GM21825 (cell line): ENCODE measurements around the gene PKD1L1.
A peak's percentile ranks its signal among the peaks of the same experiment; 100 is the strongest.
"Not testable (repeated sequence)": the region's sequence is repeated elsewhere in the genome, so short reads cannot be mapped to it uniquely, and the experiment has no call there.

ENCODE experiments used
- ATAC-seq: cut with Tn5 transposase; IDR thresholded peaks from one replicate; pipeline ENCODE4 v1.9.1; 2021; ENCODE audit warnings: mild to moderate bottlenecking, moderate library complexity; ENCODE audit not compliant: unreplicated experiment

The PKD1L1 gene

DNA sequence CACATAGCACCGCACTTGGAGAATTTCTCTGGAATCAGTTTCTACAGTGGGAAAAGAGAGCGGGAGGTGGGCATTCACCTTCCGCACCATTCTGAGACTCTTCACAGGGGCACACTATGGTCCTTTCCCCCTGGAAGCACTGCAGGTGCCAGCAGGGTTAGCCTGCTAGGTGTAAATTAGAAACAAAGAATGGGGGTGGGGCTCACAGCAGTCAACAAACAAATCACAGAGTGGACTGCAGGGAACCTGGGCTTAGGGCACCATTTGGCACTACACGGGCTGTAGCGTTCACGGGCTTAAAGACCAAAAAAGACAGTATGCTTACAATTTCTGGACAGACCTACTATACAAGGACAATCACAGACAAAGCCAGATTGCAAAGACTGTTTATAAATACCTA, 8.0 kb upstream of the PKD1L1 start:
- no peak for ATAC-seq

- peak; percentile 46 for ATAC-seq
Measured at GRCh38 chr7:47954231-47954911, 6.1 kb upstream of the PKD1L1 start.

- peak; percentile 61 for ATAC-seq
Measured at GRCh38 chr7:47953822-47954221, 5.6 kb upstream of the PKD1L1 start.

GRCh38 chr7:47952224-47952623, 4.0 kb upstream of the PKD1L1 start:
- no peak for ATAC-seq

DNA sequence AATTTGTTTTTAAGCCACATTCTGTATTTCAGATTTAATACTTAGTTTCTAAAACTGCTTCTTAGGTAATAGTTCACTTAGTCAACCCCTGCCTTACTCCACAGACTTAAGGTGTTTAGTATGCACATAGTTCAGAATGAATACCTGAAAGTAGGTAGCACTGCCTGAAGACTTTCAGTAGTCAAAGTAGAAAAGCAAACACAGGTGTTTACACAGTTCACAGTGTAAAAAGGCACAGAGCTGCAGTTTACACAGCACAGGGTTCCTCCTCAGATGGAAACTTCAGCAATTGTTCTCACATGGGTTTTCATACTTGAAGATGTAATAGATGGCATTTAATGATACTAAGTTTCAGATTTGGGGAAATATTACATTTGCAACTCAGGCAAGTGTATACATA, 3.1 kb upstream of the PKD1L1 start:
- ATAC-seq: no peak

DNA sequence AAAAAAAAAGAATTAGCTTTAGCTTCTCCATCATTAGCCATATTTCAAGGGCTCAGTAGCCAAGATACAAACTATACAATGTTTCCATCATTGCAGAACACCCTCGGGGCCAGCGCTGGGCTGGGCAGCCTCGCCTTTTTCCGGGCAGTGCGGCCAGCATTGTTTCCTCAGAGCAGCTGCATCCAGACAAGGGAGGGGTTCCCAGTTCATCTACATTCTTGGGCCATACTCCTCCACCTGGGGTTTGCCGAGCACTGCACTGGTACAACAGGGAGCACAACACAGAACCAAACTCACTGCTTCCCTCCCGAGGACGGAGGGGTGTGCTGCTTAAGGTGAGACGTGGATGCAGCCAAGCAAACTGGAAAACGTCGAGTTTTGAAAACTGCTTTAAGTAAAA, 2.4 kb upstream of the PKD1L1 start:
- no peak for ATAC-seq

DNA sequence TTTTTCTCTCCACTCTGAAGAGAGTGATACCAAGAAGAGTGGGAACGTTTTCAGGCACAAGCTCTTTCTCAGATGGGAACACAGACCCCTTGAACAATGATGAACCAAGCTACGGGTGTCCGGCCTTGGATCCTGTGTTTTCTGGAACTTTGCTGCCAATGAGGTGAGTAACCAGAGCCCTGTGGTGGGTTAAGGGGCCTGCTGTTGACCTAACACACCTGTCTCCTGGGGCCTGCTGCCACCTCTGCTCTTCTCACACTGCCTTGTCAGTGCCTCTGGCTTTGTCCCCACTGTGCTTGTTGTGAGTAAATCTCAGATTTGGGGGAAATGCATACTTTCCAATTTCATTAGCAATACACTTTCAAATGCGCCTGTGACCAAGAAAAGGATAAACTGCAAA, 1.4 kb upstream of the PKD1L1 start:
- ATAC-seq: no peak

- ATAC-seq: no peak
Measured at GRCh38 chr7:47947355-47947749, 914 bp downstream of the PKD1L1 start.

DNA sequence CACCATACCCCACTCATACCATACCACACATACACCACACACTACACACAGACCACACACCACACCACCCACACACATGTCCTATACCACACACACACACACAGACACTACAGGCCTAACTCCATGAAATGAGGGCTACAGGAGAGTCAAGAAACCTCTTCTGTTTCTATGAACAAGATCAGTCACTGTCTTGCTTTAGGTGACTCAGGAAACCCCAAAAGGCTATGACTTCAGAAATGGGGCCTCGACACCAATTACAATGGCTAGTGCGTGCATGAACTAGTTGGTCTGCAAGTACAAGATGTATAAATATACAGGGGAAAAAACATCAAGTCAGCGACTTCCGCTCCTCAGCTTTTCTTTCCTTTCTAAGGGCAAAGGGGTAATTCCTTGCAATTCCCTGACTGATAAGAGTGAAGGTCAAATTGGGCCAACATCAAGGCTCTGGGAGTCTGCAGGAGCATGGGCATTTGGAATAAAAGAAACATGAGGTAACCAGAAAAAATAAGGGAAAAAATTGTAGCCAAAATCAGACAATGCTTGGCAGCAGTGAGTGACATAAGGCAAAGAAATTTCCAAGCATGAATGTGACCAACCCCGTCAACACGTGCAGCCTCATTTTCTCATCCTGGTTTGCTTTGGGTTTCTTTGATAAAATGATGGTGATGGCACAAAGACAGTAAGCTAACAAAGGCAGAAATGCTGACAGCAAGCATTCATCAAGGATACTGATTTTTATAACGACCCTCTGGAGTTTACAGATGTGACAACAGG, 1.5 kb downstream of the PKD1L1 start:
- ATAC-seq: no peak

DNA sequence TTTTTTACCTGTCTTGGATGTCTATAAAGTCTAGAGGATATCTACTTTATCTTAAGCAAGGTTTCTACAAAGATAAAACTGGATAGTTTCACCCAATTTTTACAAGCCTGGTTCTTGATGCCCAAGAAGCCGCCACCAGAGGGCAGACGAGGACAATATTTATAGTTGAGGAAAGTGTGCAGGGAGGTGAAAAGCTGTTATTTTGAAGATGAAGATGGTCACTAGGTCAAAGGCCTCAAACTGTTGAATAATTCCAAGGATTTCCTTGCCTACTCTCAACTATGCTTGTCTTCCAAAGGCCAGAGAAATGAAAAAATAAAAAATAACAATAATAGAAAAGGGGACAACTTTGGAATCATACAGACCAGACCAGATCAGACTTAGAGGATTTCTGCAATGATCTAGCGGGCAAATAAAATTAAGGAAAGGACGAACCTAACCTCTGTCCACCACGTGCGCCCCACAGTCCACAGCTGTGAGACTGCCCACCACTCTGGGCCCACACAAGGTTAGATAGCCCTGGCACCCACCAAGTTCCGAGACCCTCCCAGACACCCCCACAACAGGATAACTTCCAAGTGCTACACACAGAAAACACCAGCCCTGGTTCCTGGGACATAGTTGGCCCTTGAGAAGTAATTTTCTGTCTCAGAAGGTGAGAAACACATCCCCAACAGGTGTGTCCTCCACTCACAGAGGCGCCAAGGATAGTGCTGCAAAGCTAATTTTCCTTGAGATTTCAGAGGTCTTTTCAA, 2.8 kb downstream of the PKD1L1 start:
- ATAC-seq: no peak

DNA sequence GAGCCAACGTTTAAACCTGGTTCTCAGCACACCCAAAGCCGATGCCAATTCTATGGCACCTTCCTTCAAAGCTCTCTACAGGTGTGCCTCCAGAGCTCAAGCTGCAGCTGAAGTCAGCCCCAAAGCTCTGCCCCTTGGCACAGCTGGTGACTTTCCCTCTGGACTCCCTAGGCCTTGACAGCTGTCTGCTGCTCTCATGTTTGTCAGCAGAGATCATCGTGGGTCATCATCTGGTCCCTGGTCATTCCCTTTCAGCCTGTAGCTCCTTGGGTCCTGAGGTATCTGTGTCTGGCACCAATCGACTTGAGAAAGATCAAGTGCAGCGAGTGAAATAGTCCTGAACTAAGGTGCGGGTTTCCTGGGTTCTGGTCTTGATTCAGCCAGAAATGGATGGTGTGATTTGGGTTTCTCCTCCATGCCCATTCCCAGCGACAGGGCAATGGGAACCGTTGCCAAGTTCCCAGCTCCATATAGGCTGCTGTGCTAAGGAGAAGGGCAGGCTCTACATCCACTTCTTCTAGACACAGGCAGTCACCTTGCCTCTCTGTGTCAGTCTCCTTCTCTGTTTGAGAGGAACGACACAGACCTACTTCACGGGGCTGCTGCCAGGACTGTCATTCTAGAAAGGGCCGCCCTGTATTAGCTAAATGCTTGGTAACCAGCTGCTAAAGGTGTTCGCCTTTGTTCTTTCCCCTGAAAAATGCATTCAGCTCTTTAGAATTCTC, 3.6 kb downstream of the PKD1L1 start:
- no peak for ATAC-seq

DNA sequence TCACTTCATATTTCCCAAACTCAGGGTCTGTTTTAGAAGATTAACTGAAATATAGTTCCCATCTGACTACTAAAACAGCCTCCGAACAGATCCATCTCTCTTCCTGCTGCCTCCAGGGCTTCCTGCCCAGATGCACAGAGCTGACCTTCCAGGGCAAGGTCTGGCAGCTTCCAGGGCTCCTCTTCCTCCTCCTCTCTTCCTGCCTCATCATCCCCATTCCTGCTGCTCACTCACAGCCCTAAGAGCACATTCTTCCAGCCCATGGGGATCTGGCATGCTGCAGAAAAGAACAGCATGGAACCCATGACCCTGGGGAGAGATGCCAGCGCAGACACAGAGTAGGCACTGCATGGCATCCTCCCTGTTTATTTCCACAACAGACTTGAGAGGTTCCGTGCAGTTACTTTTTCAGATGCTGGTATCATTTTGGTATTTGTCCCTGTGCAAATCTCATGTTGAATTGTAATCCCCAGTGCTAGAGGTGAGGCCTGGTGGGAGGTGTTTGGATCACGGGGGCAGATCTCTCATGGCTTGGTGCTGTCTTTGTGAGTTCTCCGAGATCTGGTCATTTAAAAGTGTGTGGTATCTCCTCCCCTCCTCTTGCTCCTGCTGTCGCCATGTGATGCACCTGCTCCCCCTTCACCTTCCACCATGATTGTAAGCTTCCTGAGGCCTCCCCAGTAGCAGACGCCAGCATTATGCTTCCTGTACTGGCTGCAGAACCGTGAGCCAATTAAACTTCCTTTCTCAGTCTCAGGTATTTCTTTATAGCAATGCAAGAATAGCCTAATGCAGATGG, 4.4 kb downstream of the PKD1L1 start:
- no peak for ATAC-seq

DNA sequence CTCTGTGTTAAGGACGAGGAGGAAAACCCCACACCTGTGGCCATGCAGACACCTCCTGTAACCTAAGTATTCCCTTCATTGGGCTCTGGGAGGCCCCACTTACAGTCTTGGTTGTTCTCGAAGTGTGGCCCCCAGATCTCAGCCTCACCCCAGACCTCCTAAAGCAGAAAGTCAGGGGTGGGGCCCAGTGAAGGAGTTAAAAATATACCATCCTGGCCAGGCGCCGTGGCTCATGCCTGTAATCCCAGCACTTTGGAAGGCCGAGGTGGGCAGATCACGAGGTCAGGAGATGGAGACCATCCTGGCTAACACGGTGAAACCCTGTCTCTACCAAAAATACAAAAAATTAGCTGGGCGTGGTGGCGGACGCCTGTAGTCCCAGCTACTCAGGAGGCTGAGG, 5.6 kb downstream of the PKD1L1 start:
- not testable (repeated sequence) for ATAC-seq

GRCh38 chr7:47942132-47942531, 6.1 kb downstream of the PKD1L1 start:
- ATAC-seq: no peak

- ATAC-seq: no peak
Measured at GRCh38 chr7:47941136-47941844, 7.0 kb downstream of the PKD1L1 start.

DNA sequence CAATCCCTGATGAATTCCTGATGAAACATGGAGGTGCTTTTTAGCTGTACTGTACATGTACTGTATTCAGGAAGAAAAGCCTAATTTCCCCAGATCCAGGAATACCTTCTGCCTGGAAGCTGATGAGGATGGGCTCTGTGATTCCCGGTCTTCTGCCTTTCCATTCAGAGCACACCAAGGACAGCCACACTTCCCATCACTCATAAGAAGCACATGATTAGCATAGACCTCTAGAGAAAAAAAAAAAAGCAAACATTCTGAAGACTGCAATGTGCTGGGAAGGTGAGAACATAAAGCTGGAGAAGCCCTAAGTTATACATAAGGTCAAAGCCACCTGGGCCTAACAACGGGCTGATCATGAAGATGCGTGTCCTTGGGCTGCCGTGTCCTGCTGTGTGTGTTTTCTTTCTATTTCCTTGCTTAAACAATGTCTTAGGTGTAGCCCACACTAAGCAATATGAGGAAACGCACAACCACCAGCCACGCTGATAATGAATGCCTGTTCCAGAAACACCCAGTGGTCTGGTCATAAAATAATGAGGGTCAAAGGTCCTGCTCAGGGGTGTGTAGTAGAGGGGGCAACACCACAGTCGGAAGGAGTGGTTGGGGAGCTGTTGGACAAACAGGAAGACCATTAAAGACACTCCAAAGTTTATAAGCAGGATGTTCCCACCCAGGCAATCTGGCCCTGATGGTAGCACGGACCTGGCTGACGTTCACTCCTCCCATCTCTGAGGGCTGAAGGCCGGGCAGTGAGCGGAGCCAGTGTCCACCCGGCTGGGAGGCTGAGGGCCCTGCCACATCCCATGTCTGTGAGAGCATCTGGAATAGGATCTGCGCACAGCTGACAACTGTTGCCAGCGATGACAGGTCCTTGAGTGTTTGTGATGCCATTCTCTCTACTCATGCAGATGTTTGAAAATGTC, 7.9 kb downstream of the PKD1L1 start:
- ATAC-seq: no peak

DNA sequence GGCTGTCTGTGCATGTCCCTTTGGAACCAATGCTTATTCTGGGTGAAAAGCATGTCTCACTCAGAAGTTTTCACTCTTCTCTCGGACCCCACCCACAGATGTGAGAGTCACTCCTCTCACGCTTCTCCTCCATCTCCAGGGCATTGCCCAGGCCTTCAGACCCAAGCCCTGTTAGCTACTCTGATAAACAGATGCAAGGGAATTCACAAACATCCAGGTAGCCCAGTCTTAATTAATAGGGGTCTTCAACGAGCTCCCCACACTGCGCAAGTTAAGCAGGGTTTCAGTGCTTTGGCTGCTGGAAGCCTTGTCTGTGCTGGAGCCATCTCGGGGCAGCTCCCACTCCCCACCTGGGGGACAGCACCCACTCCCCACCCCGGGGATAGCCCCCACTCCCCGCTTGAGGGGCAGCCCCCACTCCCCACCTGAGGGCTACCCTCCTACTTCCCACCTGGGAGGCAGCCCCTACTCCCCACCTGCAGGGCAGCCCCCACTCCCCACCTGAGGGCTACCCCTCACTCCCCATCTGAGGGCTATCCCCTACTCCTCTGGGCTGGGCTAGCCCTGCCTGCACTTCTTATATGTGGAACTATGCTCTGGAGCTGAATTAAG, 8.7 kb downstream of the PKD1L1 start:
- ATAC-seq: no peak

DNA sequence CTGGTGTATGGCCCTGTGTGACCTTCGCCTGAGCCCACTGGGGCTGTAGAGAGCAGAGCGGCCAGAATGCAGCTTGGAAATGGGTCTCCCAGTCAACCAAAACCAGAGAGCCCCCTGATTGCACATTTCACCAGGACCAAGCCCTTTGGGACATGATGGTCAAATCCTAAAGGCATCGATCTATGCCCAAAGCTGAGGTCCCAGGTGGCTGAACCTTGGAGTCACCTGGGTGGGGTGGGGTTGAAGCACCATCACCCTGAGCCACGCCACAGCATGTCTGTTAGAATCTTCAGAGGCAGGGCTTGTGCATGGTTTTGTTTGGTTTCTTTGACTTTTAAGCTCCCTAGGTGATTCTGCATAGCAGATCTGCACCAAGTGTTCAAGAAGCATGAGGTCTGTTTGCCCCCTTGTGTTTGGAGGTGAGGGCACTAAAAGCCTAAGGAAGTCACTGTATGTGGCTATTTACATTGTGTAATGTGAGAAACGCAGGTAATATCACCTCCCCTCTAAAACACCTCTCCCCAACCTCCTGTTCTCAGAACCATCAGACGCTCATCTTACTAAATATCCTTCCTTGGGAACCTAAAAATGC, 9.6 kb downstream of the PKD1L1 start:
- ATAC-seq: no peak
